Uterus (tissue), 2 donors: ENCODE results near the gene IGFBP4.

ENCODE experiments used
- CTCF ChIP-seq, 4 experiments: fragments of 200-600 bp in 2 of 4; fragments of 450-650 bp in 2 of 4; sonication (generic) in 2 of 4; IDR thresholded peaks; one replicate each; pipeline ENCODE4 v1.5.1; 2016 to 2019; ENCODE audit warnings: antibody characterized with exemption in 4 of 4, mild to moderate bottlenecking in 2 of 4, moderate library complexity in 1 of 4
- POLR2A ChIP-seq, 2 donors: fragments of 450-650 bp; IDR thresholded peaks; one replicate each; pipeline ENCODE4 v1.6.1; 2016; ENCODE audit warnings: antibody characterized with exemption in 2 of 2, mild to moderate bottlenecking in 1 of 2, moderate library complexity in 1 of 2

GRCh38 chr17:40475234-40475908, 32.1 kb downstream of the IGFBP4 start:
- TF ChIP-seq CTCF (IDR thresholded peaks at IDR 0.05) (no peak), POLR2A (IDR thresholded peaks at IDR 0.05) (no peak)
